ENCODE measurements around the gene SMC6. TPM values are rescaled to one million over a fixed set of nuclear protein-coding genes. Genes with fewer than 3 reads are reported as not detected.

The SMC6 gene
- total RNA-seq, 4 donors from 2014 or later, result 12.8 to 26.6 (median 16.8) TPM

DNA sequence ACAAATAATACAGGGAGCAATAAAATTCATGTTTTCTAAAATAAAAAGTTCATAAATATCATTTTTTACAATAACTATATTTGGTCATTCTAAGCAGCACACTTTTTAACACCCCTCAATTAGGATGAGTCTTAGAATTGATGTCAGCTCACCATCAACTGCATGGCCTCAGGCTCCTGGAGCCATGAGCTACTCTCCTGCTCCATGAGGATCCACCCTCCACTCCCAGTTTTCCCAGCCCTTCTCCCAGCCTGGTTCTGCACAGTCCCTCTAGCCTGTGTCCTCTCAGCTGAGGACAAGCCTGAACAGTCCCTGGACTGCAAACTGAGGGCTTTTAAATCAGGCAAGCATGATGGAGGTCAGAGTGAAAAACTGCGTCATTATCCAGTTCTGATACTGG, 89.1 kb downstream of the SMC6 start:
- TF ChIP-seq, protein P1, sequence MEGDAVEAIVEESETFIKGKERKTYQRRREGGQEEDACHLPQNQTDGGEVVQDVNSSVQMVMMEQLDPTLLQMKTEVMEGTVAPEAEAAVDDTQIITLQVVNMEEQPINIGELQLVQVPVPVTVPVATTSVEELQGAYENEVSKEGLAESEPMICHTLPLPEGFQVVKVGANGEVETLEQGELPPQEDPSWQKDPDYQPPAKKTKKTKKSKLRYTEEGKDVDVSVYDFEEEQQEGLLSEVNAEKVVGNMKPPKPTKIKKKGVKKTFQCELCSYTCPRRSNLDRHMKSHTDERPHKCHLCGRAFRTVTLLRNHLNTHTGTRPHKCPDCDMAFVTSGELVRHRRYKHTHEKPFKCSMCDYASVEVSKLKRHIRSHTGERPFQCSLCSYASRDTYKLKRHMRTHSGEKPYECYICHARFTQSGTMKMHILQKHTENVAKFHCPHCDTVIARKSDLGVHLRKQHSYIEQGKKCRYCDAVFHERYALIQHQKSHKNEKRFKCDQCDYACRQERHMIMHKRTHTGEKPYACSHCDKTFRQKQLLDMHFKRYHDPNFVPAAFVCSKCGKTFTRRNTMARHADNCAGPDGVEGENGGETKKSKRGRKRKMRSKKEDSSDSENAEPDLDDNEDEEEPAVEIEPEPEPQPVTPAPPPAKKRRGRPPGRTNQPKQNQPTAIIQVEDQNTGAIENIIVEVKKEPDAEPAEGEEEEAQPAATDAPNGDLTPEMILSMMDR (IDR thresholded peaks at IDR 0.05; ENCODE audit: low read depth), result no peak

- TF ChIP-seq, protein P1 (IDR thresholded peaks at IDR 0.05; ENCODE audit: low read depth), result no peak
These were observed 90.9 kb downstream of the SMC6 start for GRCh38 chr2:17662723-17663122.

DNA sequence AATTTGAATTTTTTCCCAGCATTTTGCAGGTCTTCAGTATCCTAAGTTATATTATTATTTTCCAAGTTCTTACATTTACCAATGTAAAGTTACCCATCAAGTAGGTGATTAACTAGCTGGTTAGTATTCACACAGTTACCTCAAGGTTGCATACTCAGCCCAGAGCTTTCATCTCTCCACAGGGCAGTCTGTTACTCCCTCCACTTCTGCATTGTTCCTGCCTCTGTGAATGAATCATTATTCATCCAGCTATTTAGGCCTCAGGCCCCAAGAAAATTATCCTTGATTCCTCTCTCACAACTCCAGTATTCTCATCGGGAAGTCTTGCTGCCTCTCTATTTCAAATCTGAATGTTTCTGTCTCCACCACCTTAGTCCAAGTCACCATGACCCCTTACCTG, 92.2 kb downstream of the SMC6 start:
- TF ChIP-seq, protein P1 (IDR thresholded peaks at IDR 0.05; ENCODE audit: low read depth), result no peak

- TF ChIP-seq, protein P1 (IDR thresholded peaks at IDR 0.05; ENCODE audit: low read depth), result no peak
These were observed 93.4 kb downstream of the SMC6 start for GRCh38 chr2:17660219-17660618.

- TF ChIP-seq, protein P1 (IDR thresholded peaks at IDR 0.05; ENCODE audit: low read depth), result no peak
These were observed 95.3 kb downstream of the SMC6 start for GRCh38 chr2:17658251-17658843.

GRCh38 chr2:17657759-17658158, 95.9 kb downstream of the SMC6 start:
- TF ChIP-seq, protein P1 (IDR thresholded peaks at IDR 0.05; ENCODE audit: low read depth), result no peak

GRCh38 chr2:17652681-17653394, 100.8 kb downstream of the SMC6 start:
- TF ChIP-seq, protein P1 (IDR thresholded peaks at IDR 0.05; ENCODE audit: low read depth), result no peak
